ENCODE measurements around the gene HIVEP3.

The HIVEP3 gene

GRCh38 chr1:41496080-41497055 lies 422.4 kb downstream of the HIVEP3 start:
- DNase-seq: peak; percentile 88
- in situ Hi-C loops (cut with HindIII; ENCODE audit: low pct_ligation_motif_present, low pct_unique_long_range_greater_than_20kb, low sequenced_read_pairs): no loop called here

- peak; percentile 84 for DNase-seq
Observed at GRCh38 chr1:41495210-41495948, 423.3 kb downstream of the HIVEP3 start.

DNA sequence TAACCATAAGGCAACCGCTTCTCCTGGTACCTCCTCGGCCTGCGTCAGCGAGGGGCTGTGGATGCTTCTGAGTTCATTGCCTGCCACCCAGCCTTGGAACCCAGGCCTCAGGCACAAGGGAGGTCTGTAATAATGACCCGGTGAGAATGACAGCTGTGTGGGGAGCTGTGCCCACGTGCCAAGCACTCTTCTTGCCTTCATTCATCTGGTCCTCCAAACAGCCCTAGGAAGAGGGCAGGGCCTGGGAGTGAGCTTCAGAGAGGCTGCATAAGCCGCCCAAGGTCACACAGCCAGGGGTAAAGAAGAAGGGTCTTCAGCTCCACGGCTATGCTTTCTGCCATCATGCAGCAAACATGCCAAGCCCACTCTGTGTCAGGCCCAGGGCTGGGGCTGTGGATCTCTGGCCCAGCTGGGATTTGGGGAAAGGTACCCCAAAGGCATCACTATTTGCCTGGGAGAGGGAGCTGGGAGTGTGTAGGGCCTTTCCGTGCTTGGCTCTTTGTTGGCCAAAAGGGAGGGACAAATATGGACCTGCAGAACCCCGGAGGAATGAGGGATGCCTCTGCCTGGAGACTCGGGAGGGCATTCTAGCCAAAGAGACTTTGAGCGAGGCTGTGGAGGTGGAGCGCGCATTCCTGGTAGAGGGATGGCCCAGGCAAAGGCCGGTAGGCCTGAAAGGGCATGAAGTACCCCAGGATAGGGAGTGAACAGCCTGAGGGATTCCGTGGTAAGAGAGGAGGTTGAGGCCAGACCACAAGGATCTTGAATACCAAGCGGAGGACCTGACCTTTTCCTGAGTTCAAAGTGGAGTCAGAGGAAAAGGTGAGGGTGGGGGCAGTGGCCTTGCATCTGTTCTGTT lies 424.1 kb downstream of the HIVEP3 start:
- DNase-seq: no peak
- in situ Hi-C loops (cut with HindIII; ENCODE audit: low pct_ligation_motif_present, low pct_unique_long_range_greater_than_20kb, low sequenced_read_pairs): no loop called here

More at GRCh38 chr1:41495210-41495948, 423.3 kb downstream of the HIVEP3 start:
- in situ Hi-C loops (cut with HindIII; ENCODE audit: low pct_ligation_motif_present, low pct_unique_long_range_greater_than_20kb, low sequenced_read_pairs): no loop called here

DNA sequence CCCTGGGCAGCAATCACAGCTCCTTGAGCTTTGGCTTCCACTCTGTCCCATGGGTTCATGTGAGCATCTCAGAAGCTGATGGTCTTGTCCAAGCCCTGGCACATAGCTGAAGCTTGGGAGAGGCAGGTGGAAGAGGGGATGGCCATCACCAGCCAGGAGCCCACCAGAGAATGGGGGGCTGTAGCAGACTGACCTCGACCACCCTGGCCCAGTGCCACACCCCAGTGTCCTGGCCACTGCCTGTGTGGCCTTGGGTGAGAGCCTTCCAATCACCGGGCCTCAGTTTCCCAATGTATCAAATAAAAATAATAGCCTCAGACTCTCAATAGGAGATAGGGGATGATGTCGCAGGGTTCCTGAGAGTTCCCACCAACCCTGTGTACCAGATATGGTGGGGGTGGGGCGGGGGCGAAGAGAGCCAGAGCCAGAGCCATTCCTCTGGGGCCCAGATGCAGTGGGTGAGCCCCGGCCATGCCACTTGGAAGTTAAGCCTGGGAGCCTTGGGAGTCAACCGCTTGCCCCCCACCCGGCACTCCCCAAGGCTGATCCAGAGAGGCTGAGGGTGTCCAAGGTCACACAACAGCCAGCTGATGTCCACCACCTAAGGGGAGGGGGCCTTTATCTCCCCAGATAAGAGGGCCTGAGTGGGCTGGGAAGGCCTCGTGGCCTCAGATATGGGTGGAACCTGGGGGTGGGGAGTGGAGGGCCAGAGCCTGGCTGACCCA lies 424.9 kb downstream of the HIVEP3 start:
- in situ Hi-C loops (cut with HindIII; ENCODE audit: low pct_ligation_motif_present, low pct_unique_long_range_greater_than_20kb, low sequenced_read_pairs): no loop called here
- no peak for DNase-seq

DNA sequence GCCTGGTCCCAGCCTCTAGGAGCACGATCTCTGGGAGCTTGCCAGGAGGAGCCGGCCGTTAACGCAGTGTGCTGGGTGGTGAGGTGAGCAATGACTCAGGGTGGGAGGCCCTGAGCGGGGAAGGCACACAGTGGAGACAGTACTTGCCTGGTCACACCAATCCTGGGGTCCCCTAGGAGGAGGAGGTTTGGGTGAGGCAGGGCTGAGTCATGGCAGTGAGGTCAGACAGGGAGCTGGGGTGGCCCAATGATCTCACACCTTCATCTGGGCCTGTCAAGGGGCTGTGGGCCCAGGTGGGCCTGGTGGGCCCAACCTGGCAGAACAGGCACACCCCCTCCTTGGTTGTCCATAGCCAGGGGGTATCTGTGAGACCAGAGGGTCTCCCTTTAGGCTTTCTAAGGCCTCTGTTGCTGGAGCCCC lies 425.6 kb downstream of the HIVEP3 start:
- DNase-seq: peak; percentile 95

DNA sequence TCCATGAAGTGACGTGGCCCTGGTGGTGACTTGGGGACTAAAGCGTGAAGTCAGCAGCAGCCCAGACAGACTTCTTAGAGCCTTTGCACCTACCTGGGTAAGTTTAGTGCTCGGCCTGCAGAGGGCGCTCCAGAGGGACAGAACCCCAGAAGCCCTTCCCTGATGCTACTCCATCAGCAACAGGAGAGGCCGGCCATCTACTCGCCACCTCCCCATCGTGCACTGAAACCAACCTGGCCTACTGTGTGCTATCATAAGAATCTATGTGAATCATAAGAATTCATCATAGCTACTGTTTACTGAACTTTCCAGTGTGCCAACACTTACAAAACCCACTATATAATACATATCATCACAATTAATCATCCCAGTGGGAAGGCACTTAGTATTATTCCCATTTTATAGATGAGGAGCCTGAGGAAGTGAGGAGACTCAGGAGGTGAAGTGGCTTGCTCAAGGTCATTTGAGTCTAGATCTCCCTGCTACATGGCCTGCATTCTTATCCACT lies 426.3 kb downstream of the HIVEP3 start:
- peak; percentile 53 for DNase-seq
- in situ Hi-C loops (cut with HindIII; ENCODE audit: low pct_ligation_motif_present, low pct_unique_long_range_greater_than_20kb, low sequenced_read_pairs): no loop called here

More for the DNA sequence above, 425.6 kb downstream of the HIVEP3 start:
- in situ Hi-C loops (cut with HindIII; ENCODE audit: low pct_ligation_motif_present, low pct_unique_long_range_greater_than_20kb, low sequenced_read_pairs): no loop called here

DNA sequence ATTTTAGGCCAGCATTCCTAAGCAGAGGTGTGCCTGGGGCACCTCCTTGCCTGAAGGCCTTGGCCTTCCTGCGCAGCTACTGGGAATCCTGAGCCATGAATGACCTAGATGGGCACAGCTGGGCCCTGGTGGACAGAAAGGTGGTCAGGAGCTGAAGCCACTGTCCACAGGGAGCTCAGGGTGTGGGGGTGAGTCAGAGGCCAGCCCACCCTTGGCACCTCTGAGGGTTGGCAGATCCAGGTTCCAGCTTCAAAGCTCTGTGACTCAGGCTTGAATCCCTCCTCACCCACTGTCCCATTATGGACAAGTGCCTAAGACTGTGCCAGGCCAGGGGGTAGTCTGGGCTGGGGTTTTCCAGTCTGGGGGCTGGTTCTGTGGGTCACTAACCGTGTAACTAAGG lies 427.8 kb downstream of the HIVEP3 start:
- peak; percentile 19 for DNase-seq
- in situ Hi-C loops (cut with HindIII; ENCODE audit: low pct_ligation_motif_present, low pct_unique_long_range_greater_than_20kb, low sequenced_read_pairs): no loop called here

GRCh38 chr1:41489561-41489960 lies 429.2 kb downstream of the HIVEP3 start:
- in situ Hi-C loops (cut with HindIII; ENCODE audit: low pct_ligation_motif_present, low pct_unique_long_range_greater_than_20kb, low sequenced_read_pairs): no loop called here
- DNase-seq: no peak

- in situ Hi-C loops (cut with HindIII; ENCODE audit: low pct_ligation_motif_present, low pct_unique_long_range_greater_than_20kb, low sequenced_read_pairs): no loop called here
- DNase-seq: no peak
Observed at GRCh38 chr1:41488040-41488951, 430.4 kb downstream of the HIVEP3 start.

GRCh38 chr1:41487126-41488039 lies 431.3 kb downstream of the HIVEP3 start:
- in situ Hi-C loops (cut with HindIII; ENCODE audit: low pct_ligation_motif_present, low pct_unique_long_range_greater_than_20kb, low sequenced_read_pairs): no loop called here
- DNase-seq: peak; percentile 39

GRCh38 chr1:41486371-41487125 lies 432.2 kb downstream of the HIVEP3 start:
- in situ Hi-C loops (cut with HindIII; ENCODE audit: low pct_ligation_motif_present, low pct_unique_long_range_greater_than_20kb, low sequenced_read_pairs): no loop called here
- peak; percentile 96 for DNase-seq

- in situ Hi-C loops (cut with HindIII; ENCODE audit: low pct_ligation_motif_present, low pct_unique_long_range_greater_than_20kb, low sequenced_read_pairs): no loop called here
Observed at GRCh38 chr1:41486053-41486370, 432.7 kb downstream of the HIVEP3 start.

GRCh38 chr1:41485605-41486004 lies 433.1 kb downstream of the HIVEP3 start:
- in situ Hi-C loops (cut with HindIII; ENCODE audit: low pct_ligation_motif_present, low pct_unique_long_range_greater_than_20kb, low sequenced_read_pairs): no loop called here
- DNase-seq: peak; percentile 88

More at GRCh38 chr1:41486053-41486370, 432.7 kb downstream of the HIVEP3 start:
- no peak for DNase-seq

GRCh38 chr1:41484402-41485241 lies 434.1 kb downstream of the HIVEP3 start, which contains the start of gene EDN2:
Gene EDN2 (minus strand): TSS chr1:41484683. CDS start chr1:41484601, 82 bp downstream.
- in situ Hi-C loops (cut with HindIII; ENCODE audit: low pct_ligation_motif_present, low pct_unique_long_range_greater_than_20kb, low sequenced_read_pairs): no loop called here
- DNase-seq: peak; percentile 86
